Activated naive CD4-positive, alpha-beta T cell treated with anti-CD3 and anti-CD28 coated beads, Interleukin-2, amount 50 U/mL, for 72 hours (primary cell): ENCODE measurements around the gene NRIP1. TPM values are rescaled to one million over a fixed set of nuclear protein-coding genes. Genes with fewer than 3 reads are reported as not detected.

ENCODE experiments used
- ATAC-seq, 2 donors: fragments of 150-1000 bp; cut with Tn5 transposase; 2 replicates each; pipeline ENCODE4 v1.10.0; 2021; ENCODE audit warnings: mild to moderate bottlenecking in 2 of 2, moderate library complexity in 2 of 2
- DNase-seq, 2 donors: peaks; one replicate each; pipeline ENCODE4 v3.0.0; 2021 to 2022; ENCODE audit warnings: low spot score in 2 of 2
- H3K27ac Mint-ChIP-seq, 2 donors: one replicate each; pipeline ENCODE4 v1.8.0; 2022; ENCODE audit warnings: mild to moderate bottlenecking in 2 of 2, mixed read lengths in 2 of 2
- H3K36me3 Mint-ChIP-seq, 2 donors: one replicate each; pipeline ENCODE4 v1.8.0; 2022; ENCODE audit warnings: mixed read lengths in 2 of 2
- H3K9me3 Mint-ChIP-seq, 2 donors: one replicate each; pipeline ENCODE4 v1.8.0; 2022; ENCODE audit warnings: mixed read lengths in 2 of 2
- total RNA-seq, 2 donors: library from RNA; stranded (reverse); gene quantifications; one replicate each; pipeline ENCODE4 v1.2.3, GENCODE V29; 2022

Gene NRIP1
- total RNA-seq, 2 donors from 2014 or later = 7.6 to 11.3 TPM

DNA sequence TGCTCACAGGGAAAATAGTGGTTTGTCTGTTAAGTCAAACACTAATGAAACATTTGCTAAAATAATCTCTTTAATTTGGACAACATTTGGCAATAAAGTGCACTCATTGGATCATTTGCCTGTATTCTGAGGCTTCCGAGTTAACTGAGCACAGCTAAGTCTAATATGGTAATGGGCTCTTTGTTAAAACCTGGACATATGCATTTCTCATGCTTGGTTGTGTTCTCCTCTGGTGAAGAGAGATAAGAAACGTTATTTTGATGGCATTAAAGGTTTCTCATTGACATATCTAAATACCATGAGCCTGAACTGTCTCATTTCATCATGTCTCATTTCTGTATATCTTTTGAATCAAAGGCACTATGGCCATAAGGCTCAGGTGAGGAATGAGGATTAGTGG lies 13.4 kb upstream of the NRIP1 start:
- no peak overlapping the region for H3K27ac Mint-ChIP-seq
- ATAC-seq (no peak), DNase-seq (no peak)
- H3K36me3 Mint-ChIP-seq = no peaks in the 10 kb centered on the region
- H3K9me3 Mint-ChIP-seq = no peaks in the 10 kb centered on the region

- H3K9me3 Mint-ChIP-seq = no peaks in the 10 kb centered on the region
- H3K36me3 Mint-ChIP-seq = no peaks in the 10 kb centered on the region
- DNase-seq (no peak), ATAC-seq (no peak)
- H3K27ac Mint-ChIP-seq = no peak overlapping the region
Measured at GRCh38 chr21:15077529-15078145, 12.8 kb upstream of the NRIP1 start.

DNA sequence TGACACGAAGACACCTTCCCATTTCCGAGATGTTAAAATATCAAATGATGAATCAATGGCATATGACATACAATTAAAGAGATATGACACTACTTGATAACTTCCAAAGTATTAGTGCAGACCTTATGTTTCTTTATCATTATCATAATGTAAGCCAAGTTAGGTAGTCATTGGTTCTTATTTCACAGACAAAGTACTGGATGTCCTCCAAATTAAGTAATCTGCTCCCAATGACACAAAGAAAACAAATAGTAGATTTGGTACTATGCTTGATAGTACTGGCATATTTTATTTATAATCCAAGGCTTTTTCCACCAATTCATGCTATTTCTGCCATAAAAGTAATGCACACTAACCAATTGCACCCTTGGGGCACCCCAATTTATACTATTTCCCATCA lies 11.9 kb upstream of the NRIP1 start:
- Mint-ChIP-seq H3K36me3 (no peaks in the 10 kb centered on the region), H3K27ac (no peak overlapping the region), H3K9me3 (no peaks in the 10 kb centered on the region)
- DNase-seq (no peak), ATAC-seq (no peak)

- Mint-ChIP-seq H3K27ac (no peak overlapping the region), H3K9me3 (no peaks in the 10 kb centered on the region), H3K36me3 (no peaks in the 10 kb centered on the region)
- no peak for DNase-seq
- ATAC-seq = no peak
Measured at GRCh38 chr21:15071009-15071408, 6.2 kb upstream of the NRIP1 start.

- peaks cover 11 to 16% of the 10 kb centered on the region in 2 donors for H3K36me3 Mint-ChIP-seq
- ATAC-seq = peak in 1 of 2 donors; percentile 55
- H3K27ac Mint-ChIP-seq = peak overlapping the region; percentile 91 to 99
- H3K9me3 Mint-ChIP-seq = no peaks in the 10 kb centered on the region
- no peak for DNase-seq
Measured at GRCh38 chr21:15066123-15066575, 1.3 kb upstream of the NRIP1 start.

DNA sequence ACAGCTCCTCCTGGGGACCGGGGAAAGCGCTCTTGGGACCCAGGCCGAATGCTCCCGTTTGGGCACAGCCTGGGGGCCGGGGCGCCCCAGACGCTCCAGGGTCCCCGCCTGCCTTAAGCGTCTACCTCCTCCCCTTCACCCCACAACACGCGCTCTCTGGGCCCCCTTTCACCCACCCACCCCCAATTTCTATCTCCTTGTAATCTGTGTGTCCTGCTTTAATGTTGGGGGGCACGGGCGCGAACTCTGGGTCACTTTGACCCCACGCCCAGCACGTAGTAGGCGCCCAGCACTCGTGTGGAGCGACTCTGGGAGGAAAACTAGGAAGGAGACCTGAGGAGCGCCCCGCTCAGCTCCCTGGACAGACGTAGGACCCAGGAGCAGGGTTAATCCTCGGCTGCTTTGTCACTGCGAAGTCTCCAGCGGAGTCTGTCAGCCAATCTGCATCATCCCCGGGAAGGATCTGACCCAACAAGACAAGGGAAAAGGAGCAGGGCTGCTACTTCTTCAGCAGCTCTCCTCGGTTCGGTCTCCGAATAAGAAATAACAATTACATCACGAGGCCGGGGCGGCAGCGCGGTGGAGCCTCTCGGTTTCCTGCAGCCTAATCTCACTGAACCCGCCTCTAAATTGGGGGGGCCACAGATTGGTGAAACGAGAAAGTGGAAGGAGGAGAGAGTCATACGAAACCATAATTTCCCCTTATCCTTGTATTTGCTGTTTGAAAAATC lies 757 bp upstream of the NRIP1 start:
- H3K9me3 Mint-ChIP-seq = no peaks in the 10 kb centered on the region
- peak; percentile 65 to 69 for DNase-seq
- ATAC-seq = peak; percentile 25 to 47
- H3K27ac Mint-ChIP-seq = peak overlapping the region; percentile 91 to 99
- peaks cover 11 to 16% of the 10 kb centered on the region in 2 donors for H3K36me3 Mint-ChIP-seq

DNA sequence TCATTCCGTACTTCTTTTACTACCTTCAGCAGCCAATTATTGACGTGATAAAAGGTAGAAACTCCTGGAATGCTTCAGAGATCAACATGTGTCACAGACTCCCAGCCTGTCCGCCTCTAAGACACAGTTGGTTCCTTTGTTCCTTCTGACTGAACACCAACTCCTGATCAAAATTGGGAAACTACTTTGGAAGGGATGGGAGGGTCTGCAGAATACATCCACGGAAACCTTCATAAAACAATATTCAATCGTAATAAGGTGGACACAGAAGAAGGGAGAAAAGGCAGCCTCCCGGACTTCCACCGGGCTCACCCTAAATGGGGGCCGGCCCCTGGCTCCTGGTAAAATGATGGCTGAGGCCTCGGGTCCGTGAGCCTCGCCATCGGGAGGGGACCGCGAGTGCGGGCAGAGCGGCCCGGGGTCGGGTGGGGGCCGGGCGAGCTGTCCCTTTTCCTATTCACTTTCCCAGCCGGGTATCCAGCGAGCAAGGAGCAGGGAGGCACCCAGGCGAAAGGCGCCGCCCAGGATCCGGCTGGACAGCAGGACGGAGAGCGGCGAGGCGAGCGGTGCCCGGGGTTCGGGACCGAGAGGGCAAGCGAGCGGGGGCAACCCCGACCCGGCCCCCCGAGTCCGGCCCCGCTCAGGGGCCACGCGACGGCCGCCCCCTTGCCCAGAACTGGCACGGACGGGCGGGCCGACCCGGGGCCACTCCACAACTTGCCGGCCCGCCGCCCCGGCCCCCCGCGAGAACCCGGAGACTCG lies 805 bp downstream of the NRIP1 start:
- ATAC-seq = peak in 1 of 2 donors; percentile 28
- DNase-seq = peak; percentile 20 to 63
- Mint-ChIP-seq H3K27ac (peak overlapping the region; percentile 95 to 96), H3K9me3 (no peaks in the 10 kb centered on the region), H3K36me3 (peaks cover 11 to 16% of the 10 kb centered on the region in 2 donors)

DNA sequence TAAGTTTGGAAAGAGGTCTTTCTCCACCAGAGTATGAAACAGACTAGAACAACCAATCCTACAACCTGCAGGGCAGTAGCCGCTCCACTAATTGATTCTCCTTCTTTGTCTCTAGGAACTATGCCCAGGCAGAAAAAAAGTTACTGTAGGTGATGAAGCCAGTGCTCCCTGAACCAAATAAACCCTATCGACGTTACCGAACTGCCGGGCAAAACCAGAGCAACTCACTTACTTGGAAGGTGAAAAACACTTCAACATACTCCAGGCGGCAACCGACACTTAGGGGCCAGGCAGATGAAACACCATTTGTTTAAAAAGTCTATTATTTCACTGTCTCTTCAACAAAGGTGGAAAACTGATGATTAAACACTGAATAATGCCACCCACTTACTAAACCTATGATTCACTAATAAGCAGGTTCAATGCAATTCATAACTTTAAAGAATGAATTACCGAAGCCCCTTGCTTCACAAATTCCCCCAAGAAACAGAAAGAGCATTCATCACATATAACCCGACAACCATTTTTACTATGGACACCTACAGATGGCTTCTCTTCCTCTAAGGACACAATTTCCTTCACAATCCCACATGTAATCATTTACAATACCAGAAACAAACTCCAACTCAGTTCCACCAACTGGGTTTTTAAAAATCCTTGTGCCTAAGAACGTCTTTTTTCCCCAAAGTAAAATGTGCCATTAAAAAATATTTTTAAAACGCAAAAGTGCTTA lies 1.6 kb downstream of the NRIP1 start:
- ATAC-seq = no peak
- peak in 1 of 2 donors; percentile 22 for DNase-seq
- peaks cover 11 to 21% of the 10 kb centered on the region in 2 donors for H3K36me3 Mint-ChIP-seq
- peak overlapping the region; percentile 95 to 96 for H3K27ac Mint-ChIP-seq
- no peaks in the 10 kb centered on the region for H3K9me3 Mint-ChIP-seq

DNA sequence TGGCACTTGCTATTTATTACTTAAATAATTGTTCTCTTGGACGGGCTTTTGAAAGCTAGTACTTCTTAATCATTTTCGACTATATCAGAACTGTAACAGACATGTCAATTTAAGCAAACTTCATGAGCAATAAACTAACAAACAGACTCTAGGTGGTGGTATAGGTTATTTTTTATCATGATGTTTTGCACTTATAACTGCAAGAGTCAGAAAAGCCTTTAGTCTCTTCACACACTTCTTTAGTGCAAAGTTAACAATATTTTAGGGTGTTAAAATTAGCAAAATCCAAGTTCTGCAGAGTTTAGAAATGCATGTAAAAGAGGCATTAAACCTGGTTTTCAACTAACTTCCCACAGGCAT lies 2.2 kb downstream of the NRIP1 start:
- ATAC-seq = no peak
- H3K27ac Mint-ChIP-seq = peak overlapping the region; percentile 87 to 95
- peaks cover 11 to 21% of the 10 kb centered on the region in 2 donors for H3K36me3 Mint-ChIP-seq
- no peaks in the 10 kb centered on the region for H3K9me3 Mint-ChIP-seq
- no peak for DNase-seq

DNA sequence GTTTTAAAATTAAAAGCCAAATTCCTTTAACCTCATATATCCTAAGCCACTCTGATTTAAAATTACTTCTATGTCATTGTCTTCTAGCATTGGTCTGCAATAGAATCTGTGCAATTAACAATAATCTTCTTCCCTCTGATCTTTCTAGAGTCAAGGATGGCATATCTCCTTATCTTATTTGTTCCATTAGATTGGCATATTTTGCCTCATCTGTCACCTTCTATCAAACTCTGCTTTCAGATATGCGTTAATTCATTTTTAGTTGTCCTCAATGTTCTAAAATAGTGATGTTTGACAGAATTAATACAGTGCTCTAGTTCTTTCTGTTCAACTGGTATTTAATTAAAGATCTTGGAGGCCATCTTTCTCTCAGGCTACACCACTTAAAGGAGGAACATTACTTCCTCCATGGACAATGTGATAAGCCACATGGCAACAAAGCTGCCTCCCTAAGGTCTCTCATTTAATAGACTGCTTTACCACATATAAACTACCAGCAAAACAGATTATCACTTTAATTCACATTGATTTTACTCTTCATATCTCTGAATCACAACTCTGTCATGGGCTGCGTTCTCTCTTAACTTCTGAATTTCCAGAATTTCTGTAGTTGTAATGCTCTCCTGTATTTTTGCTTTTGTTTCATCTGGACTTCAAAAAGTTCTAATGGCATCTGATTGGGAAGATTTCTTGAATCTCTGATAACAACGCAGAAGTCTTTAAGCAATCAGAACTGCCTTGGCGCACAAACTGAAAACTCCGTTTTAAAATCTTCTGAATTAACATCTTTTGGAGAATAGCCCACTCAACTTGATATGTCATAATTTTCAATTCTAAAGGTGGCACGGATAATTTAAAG lies 2.8 kb downstream of the NRIP1 start:
- Mint-ChIP-seq H3K9me3 (no peaks in the 10 kb centered on the region), H3K36me3 (peaks cover 11 to 21% of the 10 kb centered on the region in 2 donors), H3K27ac (peak overlapping the region; percentile 87 to 95)
- no peak for DNase-seq
- no peak for ATAC-seq

- H3K9me3 Mint-ChIP-seq = no peaks in the 10 kb centered on the region
- ATAC-seq = no peak
- peak overlapping the region; percentile 40 to 95 for H3K27ac Mint-ChIP-seq
- peaks cover 11 to 21% of the 10 kb centered on the region in 2 donors for H3K36me3 Mint-ChIP-seq
- DNase-seq = no peak
Measured at GRCh38 chr21:15061279-15061678, 3.5 kb downstream of the NRIP1 start.

- H3K36me3 Mint-ChIP-seq = peaks cover 10 to 20% of the 10 kb centered on the region in 2 donors
- DNase-seq (no peak), ATAC-seq (no peak)
- peak overlapping the region in 1 of 2 donors; percentile 95 for H3K27ac Mint-ChIP-seq
- no peaks in the 10 kb centered on the region for H3K9me3 Mint-ChIP-seq
Measured at GRCh38 chr21:15060543-15061175, 4.1 kb downstream of the NRIP1 start.

DNA sequence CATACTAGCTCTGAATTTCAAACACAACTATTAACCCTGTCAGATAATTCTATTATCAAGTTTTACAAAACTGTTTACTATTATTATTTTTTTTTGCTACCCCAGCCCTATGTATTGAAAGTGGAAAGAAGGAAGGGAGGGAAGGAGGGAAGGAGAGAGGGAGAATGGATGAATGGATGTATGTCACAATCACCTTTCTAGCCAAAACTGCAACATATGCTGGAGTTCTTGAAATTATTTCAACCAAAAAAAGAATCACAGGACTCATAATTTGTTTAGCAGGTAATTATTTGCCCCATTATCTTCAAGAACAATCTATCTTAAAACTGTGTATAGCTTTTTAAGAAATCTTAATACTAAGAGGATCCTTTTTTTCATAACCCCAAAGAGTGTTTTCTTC lies 5.4 kb downstream of the NRIP1 start:
- no peak for ATAC-seq
- Mint-ChIP-seq H3K36me3 (peaks cover 8 to 17% of the 10 kb centered on the region in 2 donors), H3K27ac (peak overlapping the region in 1 of 2 donors; percentile 90), H3K9me3 (no peaks in the 10 kb centered on the region)
- no peak for DNase-seq

DNA sequence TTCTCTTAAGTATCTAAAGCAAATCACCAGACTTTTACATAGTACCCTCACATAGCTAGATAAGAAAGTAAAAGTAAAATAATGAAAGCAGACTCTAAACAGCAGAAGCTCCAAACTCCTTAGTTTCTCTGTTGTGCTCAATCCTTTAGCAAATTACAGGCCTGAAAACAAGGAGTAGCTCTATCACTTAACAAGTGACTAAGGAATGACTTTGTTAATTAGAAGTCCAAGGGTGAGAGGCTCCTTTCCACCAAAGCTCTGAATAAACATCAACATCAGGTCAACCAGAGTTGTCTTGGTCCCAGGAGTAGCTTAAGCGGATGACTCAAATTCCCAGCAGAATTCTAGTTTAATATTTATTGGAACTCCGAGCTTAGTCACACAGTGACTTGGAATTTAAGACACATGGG lies 5.9 kb downstream of the NRIP1 start:
- no peak for DNase-seq
- peaks cover 7 to 16% of the 10 kb centered on the region in 2 donors for H3K36me3 Mint-ChIP-seq
- ATAC-seq = peak; percentile 23 to 31
- H3K27ac Mint-ChIP-seq = peak overlapping the region in 1 of 2 donors; percentile 90
- no peaks in the 10 kb centered on the region for H3K9me3 Mint-ChIP-seq

DNA sequence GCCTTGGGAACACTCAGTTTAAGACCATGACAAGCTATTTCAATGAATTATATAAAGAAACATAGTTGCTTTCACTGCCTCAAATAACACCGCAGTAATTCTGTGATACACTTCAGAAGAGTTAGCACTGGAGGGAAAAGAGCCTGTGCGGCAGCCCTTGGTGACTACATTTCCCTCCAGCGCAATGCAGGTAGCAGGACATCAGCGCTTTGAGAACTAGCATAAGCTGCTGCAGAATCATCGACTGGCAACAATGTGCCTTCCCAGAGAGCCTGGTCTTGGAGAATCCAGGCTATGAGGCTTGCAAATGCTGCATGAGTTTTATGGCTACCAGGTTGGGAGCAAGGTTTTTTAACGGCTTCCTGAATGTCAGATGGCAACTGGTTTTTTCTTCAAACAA lies 7.5 kb downstream of the NRIP1 start:
- ATAC-seq (peak; percentile 56 to 63), DNase-seq (no peak)
- H3K36me3 Mint-ChIP-seq = peaks cover 0 to 5% of the 10 kb centered on the region in 2 donors
- peak overlapping the region in 1 of 2 donors; percentile 90 for H3K27ac Mint-ChIP-seq
- H3K9me3 Mint-ChIP-seq = no peaks in the 10 kb centered on the region
